CD4-positive, alpha-beta T cell treated with Interleukin-12 subunit alpha and Interleukin-12 subunit beta, for 1 hour (primary cell): ENCODE data around the gene FARS2.
"Not testable (repeated sequence)": the region's sequence is repeated elsewhere in the genome, so short reads cannot be mapped to it uniquely, and the experiment has no call there.

ENCODE experiments used
- DNase-seq: peaks from one replicate; pipeline ENCODE4 v3.0.0-alpha.2; 2020

The FARS2 gene

DNA sequence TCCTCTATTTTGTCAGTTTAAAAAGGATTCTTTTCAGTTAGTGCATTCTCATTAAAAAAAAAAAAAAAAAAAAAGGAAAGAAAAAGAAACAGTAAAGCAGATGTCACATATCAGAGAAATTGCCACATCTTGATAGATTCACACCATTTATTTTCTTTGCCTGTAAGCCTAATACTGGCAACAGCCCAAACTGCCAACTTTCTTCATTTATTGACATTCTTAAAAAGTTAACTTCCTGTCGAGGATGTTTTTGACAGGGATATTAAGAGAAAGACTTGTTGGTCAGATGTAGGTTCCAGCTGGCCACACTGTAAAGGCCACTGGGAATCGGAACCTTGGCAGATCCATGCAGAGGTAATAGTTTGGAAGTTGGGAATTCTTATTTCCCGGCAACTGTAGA, 412.8 kb downstream of the FARS2 start:
- no peak for DNase-seq

GRCh38 chr6:5674721-5675120, 413.4 kb downstream of the FARS2 start:
- no peak for DNase-seq

- DNase-seq, result no peak
These were observed 415.4 kb downstream of the FARS2 start for GRCh38 chr6:5676701-5677100.

- no peak for DNase-seq
These were observed 416.1 kb downstream of the FARS2 start for GRCh38 chr6:5677219-5678000.

DNA sequence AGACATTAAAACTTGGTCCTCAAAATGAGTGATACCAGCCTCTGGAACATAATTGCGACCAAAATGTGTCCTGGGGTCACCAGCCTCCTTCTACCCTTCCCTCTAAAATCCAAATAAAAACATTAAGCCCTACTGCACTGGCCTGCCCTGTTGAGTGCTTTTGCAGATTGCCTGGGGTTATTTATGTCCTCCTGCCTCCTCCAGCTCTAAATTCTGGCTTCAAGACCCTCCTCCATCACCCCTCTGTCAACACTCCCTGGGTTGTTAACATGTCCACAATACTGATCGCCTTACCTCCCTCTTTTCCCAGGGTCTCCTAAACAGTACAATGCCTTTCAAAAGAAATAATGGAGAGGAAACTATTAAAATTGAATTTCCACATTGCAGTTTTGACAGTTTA, 418.0 kb downstream of the FARS2 start:
- DNase-seq, result no peak

DNA sequence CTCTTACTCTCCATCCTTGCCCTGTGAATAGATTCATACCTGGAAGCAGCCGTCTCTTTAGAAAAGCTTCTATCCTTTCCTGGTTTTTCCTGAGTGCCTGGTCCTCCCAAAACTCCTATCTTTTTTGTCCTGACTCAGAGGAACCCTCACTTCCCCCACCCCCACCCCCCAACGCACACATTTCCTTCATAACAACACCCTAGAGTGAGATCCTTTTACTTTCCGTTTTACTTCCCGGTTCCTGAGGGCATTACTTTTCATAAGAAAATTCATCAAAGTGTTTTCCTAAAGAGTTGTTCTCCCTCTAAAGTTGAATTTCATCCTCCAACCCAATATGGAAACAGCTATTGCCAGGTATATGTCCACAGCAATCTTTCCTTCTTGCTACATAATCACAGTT, 418.4 kb downstream of the FARS2 start:
- no peak for DNase-seq

DNA sequence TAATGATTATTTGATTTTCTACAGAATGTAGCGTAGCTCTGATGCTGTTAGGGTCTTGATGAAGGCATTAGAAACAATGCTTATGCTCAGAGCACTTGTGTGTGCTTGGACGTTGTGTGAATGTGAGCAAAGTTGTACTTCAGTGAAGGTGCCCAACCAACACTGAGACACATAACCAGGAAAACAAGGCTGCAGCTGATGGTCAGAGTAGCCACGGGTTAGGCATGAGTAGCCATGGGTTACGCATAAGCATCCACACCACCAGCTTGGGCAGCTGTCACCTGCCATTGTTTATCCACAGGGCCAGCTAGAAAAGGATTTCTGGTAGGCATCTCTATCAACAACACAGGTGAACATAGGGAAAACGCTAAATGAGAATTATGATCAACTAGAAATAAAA, 418.8 kb downstream of the FARS2 start:
- no peak for DNase-seq

- DNase-seq, result no peak
These were observed 420.2 kb downstream of the FARS2 start for GRCh38 chr6:5681480-5681879.

GRCh38 chr6:5682530-5682929, 421.2 kb downstream of the FARS2 start:
- DNase-seq, result no peak

DNA sequence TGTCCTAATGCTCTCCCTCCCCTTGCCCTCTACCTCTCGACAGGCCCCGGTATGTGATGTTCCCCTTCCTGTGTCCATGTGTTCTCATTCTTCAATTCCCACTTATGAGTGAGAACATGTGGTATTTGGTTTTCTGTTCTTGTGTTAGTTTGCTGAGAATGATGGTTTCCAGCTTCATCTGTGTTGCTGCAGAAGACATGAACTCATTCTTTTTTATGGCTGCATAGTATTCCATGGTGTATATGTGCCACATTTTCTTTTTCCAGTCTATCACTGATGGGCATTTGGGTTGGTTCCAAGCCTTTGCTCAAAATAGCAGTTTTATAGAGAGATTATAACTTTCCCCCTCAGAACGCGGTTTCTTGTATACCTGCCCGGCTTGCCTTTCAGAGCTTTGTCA, 422.4 kb downstream of the FARS2 start:
- DNase-seq, result not testable (repeated sequence)

GRCh38 chr6:5684320-5685053, 423.2 kb downstream of the FARS2 start:
- DNase-seq, result no peak

DNA sequence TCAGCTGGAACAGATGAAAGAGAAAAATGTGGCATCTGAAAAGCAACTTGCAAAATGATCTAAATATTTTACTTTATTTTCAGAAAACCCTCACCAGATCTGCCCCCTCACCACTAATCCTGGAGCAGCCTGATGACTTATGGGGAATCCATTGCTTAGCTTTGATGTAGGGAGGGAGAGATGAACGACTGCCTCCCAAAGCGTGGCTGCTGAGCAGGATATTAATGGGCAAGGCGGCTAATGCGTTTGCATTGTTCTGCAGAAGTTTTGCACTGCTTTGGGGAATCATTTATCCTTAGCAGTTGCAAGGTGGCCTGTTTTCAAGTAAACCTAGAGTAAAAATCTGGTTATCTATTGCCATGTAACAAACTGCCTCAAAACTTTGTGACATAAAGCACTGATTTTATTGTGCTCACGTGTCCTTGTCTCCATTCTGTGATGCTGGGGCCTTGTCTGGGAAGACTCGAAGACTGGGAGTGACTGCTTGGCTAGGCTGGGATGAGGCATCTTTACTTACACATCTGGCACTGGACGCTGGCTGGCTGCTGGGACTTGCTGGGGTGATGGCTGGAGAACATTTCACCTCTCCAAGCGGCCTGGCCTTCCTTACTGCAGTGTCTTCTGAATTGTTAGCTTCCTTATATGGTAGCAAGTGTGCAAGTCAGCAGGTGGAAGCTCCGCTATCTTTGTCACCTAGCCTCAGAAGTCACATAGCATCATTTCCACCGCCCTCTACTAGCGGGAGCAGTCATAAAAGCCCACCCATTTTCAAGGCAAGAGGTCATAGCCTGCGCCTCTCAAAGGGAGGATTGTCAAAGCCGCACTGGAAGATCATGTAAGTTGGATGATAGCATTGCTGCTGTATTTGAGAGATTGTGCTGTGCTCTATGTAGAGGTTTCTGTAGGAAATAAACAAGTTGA, 432.2 kb downstream of the FARS2 start:
- DNase-seq, result no peak

DNA sequence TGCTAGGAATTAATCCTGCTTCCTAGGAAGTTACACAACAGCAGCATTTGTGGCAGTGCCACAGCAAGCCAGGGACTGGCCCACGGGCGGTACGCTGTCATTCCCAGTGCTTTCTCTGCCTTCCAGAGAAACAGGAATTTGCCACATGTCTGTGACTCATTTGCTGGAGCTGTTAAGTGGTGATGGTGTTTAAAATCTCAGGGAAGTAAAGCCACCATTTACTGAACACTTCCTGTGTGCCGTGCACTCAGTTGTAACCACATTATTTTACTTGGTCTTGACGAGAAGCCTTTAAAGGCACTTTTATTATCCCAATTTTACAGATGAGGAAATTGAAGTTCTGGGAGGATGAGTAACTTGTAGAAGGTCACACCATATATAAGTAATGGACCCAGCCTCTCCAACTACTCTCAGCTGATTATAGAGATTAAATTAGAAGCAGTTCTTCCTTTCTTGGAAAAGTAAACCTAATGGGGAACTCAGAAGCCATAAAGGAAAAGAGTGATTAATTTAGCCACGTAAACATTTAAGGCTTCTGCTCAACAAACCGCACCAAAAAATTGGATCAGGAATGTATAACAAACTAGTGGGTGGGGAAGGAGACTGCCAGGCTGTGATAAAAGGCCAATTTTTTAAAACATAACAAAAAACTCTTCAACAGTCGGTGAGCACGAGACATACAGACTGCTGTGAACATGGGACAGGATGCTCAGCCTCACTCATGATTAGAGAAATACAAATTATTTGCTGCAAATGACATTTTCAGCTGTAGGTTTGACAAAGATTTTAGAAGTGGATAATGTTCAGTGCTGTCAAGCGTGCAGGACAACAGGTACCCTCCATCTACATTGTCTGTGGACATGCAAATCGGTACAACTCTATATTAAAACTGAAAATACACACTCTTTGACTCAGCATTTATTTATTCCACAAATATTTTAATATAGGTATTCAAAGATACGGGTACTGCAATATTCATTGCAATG, 434.2 kb downstream of the FARS2 start:
- DNase-seq, result no peak

DNA sequence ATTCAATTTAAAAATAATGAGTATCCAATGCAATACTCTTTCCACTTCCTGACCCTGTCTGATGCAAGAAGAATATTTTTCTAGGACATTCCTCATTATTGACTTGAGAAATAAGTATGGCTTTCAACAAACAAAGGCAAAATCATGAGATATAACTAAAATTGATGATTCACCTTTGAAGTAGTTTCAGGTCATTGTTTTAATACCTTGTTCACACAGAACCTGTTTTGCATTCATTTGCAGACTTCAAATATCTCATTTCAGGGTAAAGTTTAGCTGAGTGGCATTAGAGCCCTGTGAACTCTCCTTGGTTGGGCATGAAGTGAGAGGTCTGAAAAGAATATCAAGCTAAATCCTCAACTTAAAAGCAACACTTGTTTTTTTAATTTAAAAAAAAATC, 436.2 kb downstream of the FARS2 start:
- no peak for DNase-seq

DNA sequence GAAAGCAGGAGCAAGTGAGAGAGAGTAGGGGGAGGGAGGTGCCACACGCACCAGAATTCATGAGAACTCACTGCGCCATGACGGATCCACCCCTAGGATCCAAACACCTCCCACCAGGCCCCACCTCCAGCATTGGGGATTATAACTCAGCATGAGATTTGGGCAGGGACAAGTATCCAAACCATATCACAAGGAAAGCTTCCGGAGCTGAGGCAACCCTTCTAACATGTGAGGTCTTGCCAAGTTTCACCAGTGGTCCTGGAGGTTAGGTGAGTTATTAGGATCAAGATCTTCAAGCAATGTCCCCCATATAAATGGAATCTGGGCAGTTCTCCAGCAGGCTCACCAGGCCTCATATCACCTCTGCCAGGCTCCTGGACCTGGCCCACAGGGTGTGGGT, 437.0 kb downstream of the FARS2 start:
- no peak for DNase-seq

- DNase-seq, result not testable (repeated sequence)
These were observed 437.8 kb downstream of the FARS2 start for GRCh38 chr6:5699064-5699463.

GRCh38 chr6:5701174-5701573, 439.9 kb downstream of the FARS2 start:
- no peak for DNase-seq

DNA sequence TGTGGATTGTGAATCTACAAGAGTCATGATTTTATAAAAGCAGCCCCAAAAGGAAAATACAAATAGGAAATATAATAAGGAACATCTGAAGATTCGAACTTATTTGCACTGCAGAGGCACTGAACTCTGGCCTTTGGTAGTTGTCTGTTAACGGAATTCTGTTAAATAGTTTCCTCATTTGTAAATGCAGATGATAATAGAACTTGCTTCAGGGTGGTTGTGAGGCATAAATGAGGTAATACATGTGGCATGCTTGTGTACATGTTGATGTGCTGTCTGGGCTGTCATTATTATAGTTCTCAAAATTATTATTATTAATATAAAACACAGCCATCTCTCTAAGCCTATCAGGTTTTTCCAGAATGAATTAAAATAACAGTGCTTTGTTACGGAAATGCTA, 443.4 kb downstream of the FARS2 start:
- DNase-seq, result no peak

GRCh38 chr6:5705252-5705651, 443.9 kb downstream of the FARS2 start:
- DNase-seq, result no peak

DNA sequence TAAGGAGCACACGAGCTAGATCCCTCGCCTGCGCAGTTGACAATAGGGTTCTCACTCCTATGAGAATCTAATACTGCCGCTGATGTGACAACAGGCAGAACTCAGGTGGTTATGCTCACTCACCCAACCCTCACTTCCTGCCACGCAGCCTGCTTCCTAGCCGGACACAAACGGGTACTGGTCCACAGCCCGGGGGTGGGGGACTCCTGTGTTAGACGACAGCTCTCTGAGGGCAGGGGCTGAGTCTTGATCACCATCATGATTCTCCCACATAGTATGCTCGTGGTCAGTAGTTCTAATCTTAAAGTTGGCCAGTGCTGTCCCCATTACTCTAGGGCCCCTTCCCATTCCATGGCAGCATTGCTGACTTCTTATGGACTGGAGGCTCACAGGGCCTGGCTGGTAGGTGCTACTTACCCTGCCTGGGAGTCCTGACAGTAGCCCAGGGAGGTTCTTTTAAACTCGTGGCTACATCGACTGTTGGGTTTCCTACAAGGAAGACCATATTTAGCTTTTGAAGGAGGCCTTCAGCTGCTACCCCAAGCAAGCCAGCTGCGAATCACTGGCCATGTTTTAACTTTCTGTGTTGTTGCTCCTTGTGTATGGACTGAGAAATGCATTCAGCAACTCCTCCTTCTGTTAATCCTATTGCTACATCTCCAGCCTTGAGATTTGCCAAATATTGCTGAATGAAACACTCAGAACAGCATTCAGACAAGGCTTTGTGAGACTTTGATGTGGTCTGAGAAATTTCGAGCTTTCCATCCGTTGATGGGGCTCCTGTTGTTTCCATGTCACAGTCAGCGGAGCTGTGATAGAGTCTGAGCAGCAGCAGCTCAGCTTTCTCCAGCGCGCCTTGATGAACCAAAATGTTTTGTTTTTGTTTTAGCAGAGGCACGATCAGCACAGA, 445.1 kb downstream of the FARS2 start:
- no peak for DNase-seq
